Measurements from ENCODE around the gene UBIAD1. TPM values are rescaled to one million over a fixed set of nuclear protein-coding genes. Genes with fewer than 3 reads are reported as not detected.

UBIAD1 gene
- polyA plus RNA-seq, 3 donors: 16.1 to 17.7 (median 16.1) TPM

DNA sequence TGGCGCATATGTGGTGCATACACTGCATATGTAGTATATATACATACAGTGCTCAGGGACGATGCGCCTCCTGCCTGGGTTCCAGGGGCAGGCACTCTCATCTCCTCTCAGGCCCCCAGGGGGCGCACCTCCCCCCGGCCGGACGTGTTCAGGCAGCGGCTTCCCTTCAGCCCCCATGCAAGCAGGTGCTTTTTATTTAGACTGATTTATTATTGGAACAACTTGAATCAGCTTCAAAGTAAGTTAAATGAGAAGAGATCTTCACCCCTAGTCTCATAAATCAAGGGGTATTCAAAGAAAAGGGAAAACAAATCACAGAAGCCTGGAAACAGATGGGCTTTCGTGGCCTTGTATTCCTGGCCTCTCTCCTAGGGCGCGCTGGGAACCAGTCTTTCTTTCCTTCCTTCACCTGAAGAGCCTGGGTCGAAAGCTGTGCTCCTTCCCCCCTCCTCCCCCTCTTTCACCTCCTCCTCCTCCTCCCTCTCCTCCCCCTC lies 64.6 kb downstream of the UBIAD1 start:
- peak in 1 of 3 donors; percentile 69 for DNase-seq (ENCODE audit: low read depth in 3 of 3, low spot score in 2 of 3)

Other genes starting within 250 kb of the UBIAD1 start
- gene MASP2, start 226.0 kb upstream of the UBIAD1 start, polyA plus RNA-seq (ENCODE audit: insufficient read length in 3 of 3): 1 to 10 TPM; 3.2 to 4.0 (median 3.6) TPM
- gene SRM, start 213.2 kb upstream of the UBIAD1 start, polyA plus RNA-seq (ENCODE audit: insufficient read length in 3 of 3): 10 to 100 TPM; 35.5 to 42.7 (median 41.6) TPM
- 10 to 100 TPM; 78.4 to 84.8 (median 82.7) TPM for gene EXOSC10, start 173.3 kb upstream of the UBIAD1 start, polyA plus RNA-seq (ENCODE audit: insufficient read length in 3 of 3)
- under 1 TPM in 2 of 3 donors, not detected in 1; 0.06 to 0.12 TPM for gene ANGPTL7, start 83.8 kb upstream of the UBIAD1 start, polyA plus RNA-seq (ENCODE audit: insufficient read length in 3 of 3)
- gene MTOR, start 10.6 kb upstream of the UBIAD1 start, polyA plus RNA-seq (ENCODE audit: insufficient read length in 3 of 3): 10 to 100 TPM; 39.8 to 41.6 (median 40.9) TPM
- 1 to 10 TPM in 1 of 3 donors, under 1 TPM in 2; 0.82 to 1.3 (median 0.87) TPM for gene DISP3, start 206.0 kb downstream of the UBIAD1 start, polyA plus RNA-seq (ENCODE audit: insufficient read length in 3 of 3)

All from right renal cortex interstitium (tissue), 3 donors.